Measurements from ENCODE around the gene TNFRSF18. TPM values are rescaled to one million over a fixed set of nuclear protein-coding genes. Genes with fewer than 3 reads are reported as not detected.

TNFRSF18 gene
- total RNA-seq, 1 experiment from 2014 or later = 6.9 TPM

DNA sequence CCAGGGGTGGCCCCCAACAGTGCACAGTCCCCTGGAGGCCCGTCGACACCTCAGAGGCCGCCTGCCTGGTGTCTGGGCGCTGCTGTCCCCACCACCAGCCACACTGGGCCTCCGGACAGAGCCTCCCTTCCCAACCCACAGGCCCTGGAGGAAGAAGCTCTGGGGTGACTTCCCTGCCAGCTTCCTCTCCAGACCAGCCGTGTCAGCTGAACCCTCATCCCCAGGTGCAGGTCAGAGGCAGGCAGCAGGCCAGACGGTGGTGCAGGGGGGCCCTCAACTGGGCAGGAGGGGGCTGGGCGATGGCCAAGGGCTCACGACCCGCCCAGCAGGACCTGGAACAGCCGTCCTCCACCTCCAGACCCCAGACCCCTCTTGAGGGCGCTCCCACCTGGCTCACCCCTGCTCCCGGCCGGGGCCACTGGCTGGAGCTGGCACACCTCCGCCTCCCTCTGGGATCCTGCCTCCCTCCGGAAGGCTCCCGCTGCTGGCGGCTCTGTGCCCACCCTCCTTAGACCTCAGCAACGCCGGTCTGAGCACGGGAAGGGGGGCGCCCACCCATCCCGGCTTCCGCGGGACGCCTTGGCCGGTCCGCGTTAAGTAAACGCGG lies 520 bp downstream of the TNFRSF18 start:
- intact Hi-C loops (cut with micrococcal nuclease; ENCODE audit: unreplicated experiment) = loop anchor here (5.0 kb wide), 1 partner anchor 44 kb away; no protein-coding TSS in a partner anchor
- Histone ChIP-seq H3K9me2 (ENCODE audit: insufficient read depth) (no peaks in the 10 kb centered on the region), H3K79me2 (ENCODE audit: low read depth) (no peaks in the 10 kb centered on the region), H3K4me2 (peak overlapping the region; percentile 61), H3K27ac (no peak overlapping the region), H3F3A (ENCODE audit: insufficient read depth, low read depth) (peaks cover 7% of the 10 kb centered on the region; the same call in 1 of the 2 replicates), H4K20me1 (ENCODE audit: insufficient read depth) (no peaks in the 10 kb centered on the region), H3K9me3 (ENCODE audit: insufficient read depth, low read depth) (no peaks in the 10 kb centered on the region), H3K4me3 (no peak overlapping the region; the same call in 1 of the 2 replicates), H2AFZ (no peak overlapping the region), H3K4me1 (replicated peaks; ENCODE audit: insufficient read depth) (peaks cover 11% of the 10 kb centered on the region), H3K27me3 (ENCODE audit: insufficient read depth, low read depth) (peaks cover 7% of the 10 kb centered on the region; the same call in 1 of the 2 replicates), H3K36me3 (ENCODE audit: low read depth) (no peaks in the 10 kb centered on the region)
- BruUV-seq (replicated peaks) = no TSS peak
- CTCF ChIA-PET = interaction anchor here (1.2 kb wide), 1 partner anchor 85 kb away, joined by 3 read pairs; no protein-coding TSS in a partner anchor
- TF ChIP-seq, protein P1, sequence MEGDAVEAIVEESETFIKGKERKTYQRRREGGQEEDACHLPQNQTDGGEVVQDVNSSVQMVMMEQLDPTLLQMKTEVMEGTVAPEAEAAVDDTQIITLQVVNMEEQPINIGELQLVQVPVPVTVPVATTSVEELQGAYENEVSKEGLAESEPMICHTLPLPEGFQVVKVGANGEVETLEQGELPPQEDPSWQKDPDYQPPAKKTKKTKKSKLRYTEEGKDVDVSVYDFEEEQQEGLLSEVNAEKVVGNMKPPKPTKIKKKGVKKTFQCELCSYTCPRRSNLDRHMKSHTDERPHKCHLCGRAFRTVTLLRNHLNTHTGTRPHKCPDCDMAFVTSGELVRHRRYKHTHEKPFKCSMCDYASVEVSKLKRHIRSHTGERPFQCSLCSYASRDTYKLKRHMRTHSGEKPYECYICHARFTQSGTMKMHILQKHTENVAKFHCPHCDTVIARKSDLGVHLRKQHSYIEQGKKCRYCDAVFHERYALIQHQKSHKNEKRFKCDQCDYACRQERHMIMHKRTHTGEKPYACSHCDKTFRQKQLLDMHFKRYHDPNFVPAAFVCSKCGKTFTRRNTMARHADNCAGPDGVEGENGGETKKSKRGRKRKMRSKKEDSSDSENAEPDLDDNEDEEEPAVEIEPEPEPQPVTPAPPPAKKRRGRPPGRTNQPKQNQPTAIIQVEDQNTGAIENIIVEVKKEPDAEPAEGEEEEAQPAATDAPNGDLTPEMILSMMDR (conservative IDR thresholded peaks at IDR 0.05) = no peak
- TF ChIP-seq EZH2 (IDR thresholded peaks at IDR 0.05; ENCODE audit: low read depth) = no peak
- POLR2A ChIA-PET (ENCODE audit: unreplicated experiment) = no interaction called here
- no peak for DNase-seq

DNA sequence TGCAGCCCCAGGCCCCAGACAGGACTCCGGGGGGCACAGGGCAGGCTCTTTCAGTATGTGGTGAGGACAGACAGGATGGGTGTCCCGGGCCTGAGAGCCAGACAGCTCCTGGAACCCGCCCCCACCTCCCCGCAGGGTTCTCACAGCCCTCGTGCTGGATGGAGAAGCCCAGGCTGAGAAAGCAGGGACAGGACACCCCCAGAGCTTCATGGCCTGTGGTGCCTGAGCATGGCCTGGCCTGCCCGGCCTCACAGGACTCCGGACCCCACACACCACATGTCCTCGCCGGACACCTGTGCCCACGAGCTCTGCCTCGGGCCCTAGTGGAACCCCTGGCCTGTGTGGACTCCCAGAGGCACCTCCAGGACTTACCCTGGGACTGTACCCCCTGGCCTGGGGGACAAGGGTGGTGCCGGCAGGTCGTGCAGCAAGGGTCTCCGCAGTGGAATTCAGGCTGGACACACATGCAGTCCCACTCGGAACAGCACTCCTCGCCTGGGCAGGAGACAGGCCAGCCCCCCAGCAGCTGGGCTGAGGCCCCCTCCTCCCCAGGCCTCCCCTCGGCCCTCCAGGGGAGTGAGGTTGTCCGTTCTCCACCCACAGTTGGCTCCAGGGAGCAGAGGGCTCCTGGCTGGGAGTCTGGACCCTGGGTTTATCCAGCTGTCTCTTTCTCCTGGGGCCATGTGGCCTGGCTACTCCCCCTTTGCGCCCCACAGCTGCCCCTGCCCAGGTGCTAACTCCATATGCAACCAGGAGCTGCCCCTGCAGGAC lies 1.2 kb downstream of the TNFRSF18 start:
- ChIA-PET CTCF (no interaction called here), POLR2A (ENCODE audit: unreplicated experiment) (no interaction called here)
- Histone ChIP-seq H3K27ac (no peak overlapping the region), H2AFZ (no peak overlapping the region), H3K4me3 (no peak overlapping the region), H3K9me3 (ENCODE audit: insufficient read depth, low read depth) (no peaks in the 10 kb centered on the region), H3F3A (ENCODE audit: insufficient read depth, low read depth) (peaks cover 7% of the 10 kb centered on the region; the same call in 1 of the 2 replicates), H3K4me1 (replicated peaks; ENCODE audit: insufficient read depth) (peaks cover 11% of the 10 kb centered on the region), H3K36me3 (ENCODE audit: low read depth) (no peaks in the 10 kb centered on the region), H3K4me2 (no peak overlapping the region), H3K79me2 (ENCODE audit: low read depth) (no peaks in the 10 kb centered on the region), H4K20me1 (ENCODE audit: insufficient read depth) (no peaks in the 10 kb centered on the region), H3K27me3 (ENCODE audit: insufficient read depth, low read depth) (peaks cover 13% of the 10 kb centered on the region; the same call in 1 of the 2 replicates), H3K9me2 (ENCODE audit: insufficient read depth) (no peaks in the 10 kb centered on the region)
- no TSS peak for BruUV-seq (replicated peaks)
- DNase-seq = no peak
- no peak for TF ChIP-seq EZH2 (IDR thresholded peaks at IDR 0.05; ENCODE audit: low read depth)
- TF ChIP-seq, protein P1 (conservative IDR thresholded peaks at IDR 0.05) = no peak
- intact Hi-C loops (cut with micrococcal nuclease; ENCODE audit: unreplicated experiment) = loop anchor here (5.0 kb wide), 1 partner anchor 43 kb away; no protein-coding TSS in a partner anchor

DNA sequence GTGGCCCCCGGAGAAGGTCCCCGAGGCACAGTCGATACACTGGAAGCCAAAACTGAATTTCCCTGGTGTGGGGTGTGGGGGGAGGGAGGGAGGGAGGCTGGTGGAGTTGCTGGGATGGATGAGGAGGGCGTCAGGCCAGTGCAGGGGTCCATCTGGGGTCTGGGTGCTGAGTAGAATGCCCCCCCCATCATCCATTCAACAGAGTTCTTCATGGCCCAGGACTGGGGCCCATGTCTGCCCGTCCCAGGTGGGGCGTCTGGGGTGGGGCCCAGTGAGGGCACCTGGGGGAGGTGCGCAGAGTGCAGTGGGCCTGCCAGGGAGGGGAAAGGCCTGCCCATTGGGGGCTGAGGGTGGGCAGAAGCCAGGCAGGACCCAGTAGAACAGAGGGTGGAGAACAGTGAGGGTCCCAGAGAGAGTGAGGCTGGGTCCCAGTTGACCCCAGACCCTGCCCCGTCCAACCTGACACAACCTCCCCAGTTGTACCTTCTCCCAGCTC lies 1.9 kb downstream of the TNFRSF18 start:
- ChIA-PET POLR2A (ENCODE audit: unreplicated experiment) (no interaction called here), CTCF (no interaction called here)
- no peak for DNase-seq
- intact Hi-C loops (cut with micrococcal nuclease; ENCODE audit: unreplicated experiment) = no loop called here
- Histone ChIP-seq H3K9me3 (ENCODE audit: insufficient read depth, low read depth) (no peaks in the 10 kb centered on the region), H2AFZ (no peak overlapping the region), H3K4me2 (no peak overlapping the region), H3K79me2 (ENCODE audit: low read depth) (no peaks in the 10 kb centered on the region), H3K4me3 (no peak overlapping the region), H3K9me2 (ENCODE audit: insufficient read depth) (no peaks in the 10 kb centered on the region), H3F3A (ENCODE audit: insufficient read depth, low read depth) (peaks cover 7% of the 10 kb centered on the region; the same call in 1 of the 2 replicates), H4K20me1 (ENCODE audit: insufficient read depth) (no peaks in the 10 kb centered on the region), H3K27ac (no peak overlapping the region), H3K27me3 (ENCODE audit: insufficient read depth, low read depth) (peaks cover 13% of the 10 kb centered on the region; the same call in 1 of the 2 replicates), H3K4me1 (replicated peaks; ENCODE audit: insufficient read depth) (peaks cover 11% of the 10 kb centered on the region), H3K36me3 (ENCODE audit: low read depth) (no peaks in the 10 kb centered on the region)
- BruUV-seq (replicated peaks) = no TSS peak
- no peak for TF ChIP-seq EZH2 (IDR thresholded peaks at IDR 0.05; ENCODE audit: low read depth)
- TF ChIP-seq, protein P1 (conservative IDR thresholded peaks at IDR 0.05) = no peak

All from PC-9 (cell line).